HG03039 (cell line): ENCODE measurements around the gene SLC10A7.

Experiments
- ATAC-seq: cut with Tn5 transposase; IDR thresholded peaks from one replicate; pipeline ENCODE4 v1.9.1; 2021; ENCODE audit warnings: mild to moderate bottlenecking, moderate library complexity; ENCODE audit not compliant: unreplicated experiment

Gene SLC10A7

DNA sequence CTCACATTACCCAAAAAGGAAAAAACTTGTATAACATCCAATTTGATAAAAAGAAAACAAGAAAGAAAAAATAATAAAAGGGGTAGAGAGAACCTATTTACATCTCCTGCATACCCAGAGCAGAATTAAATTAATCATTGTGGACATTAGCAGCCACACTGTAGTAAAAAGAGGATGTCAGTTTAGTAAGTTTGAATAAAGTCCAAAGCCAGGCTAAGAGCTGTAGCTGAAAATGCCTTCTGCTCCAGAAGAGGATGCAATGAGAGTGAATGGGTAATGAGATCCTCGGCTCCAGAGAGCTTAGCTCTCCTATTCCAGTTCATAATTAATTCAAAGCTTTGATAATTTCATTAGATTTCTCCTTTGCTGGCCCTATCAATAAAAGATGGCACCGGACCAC, 78.2 kb downstream of the SLC10A7 start:
- no peak for ATAC-seq

DNA sequence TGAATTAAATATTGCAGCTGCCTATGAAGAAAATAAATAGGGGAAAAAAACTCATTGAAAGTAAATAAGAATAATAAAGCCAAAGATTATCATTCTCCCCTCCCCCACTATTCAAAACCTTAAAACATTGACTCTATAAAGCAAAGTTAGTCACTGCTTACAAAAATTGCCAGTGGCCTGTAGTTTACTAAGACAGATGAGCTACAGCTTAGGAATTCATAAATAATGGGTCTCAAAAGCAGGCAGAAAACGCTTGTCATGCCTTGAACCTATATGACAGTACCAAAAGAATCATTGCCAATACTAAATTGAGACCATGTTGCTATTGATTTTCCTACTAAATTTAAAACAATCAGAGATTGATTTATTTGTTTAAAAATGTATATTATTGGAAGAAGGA, 78.9 kb downstream of the SLC10A7 start:
- no peak for ATAC-seq

DNA sequence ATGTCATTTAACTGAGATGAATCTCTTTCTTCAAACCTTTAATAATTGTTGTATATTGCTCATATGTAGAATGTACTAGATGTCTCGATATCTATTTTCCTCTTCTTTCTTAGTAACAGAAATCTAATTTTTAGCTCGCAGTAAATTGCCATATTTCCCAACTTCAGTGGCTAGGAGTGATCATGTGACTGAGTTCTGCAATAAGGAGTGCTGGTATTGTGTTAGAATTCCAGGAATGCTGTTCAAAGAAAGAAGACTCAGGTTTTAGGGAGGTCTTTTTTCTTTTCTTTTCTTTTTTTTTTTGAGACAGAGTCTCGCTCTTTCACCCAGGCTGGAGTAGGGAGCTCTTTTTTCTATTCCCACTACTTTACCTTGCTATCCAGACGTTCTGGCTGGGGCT, 81.7 kb downstream of the SLC10A7 start:
- ATAC-seq: no peak

DNA sequence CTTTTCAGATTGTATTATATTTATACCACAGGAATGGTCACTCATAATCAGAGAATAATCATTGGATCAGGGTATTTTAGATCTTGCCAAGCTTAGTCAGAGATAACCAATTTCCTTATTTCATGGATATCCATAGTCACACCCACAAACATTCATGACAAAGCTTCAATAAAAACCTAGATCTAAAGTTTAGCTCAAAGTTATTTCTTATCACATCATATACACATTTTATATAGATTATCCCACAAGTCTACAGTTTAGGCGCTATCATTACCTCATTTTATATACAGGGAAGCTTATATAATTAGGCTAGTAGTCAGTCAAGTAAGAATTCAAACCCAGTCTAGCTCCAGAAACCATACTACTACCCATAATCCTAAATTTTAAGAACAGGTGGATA, 82.3 kb downstream of the SLC10A7 start:
- ATAC-seq: no peak

DNA sequence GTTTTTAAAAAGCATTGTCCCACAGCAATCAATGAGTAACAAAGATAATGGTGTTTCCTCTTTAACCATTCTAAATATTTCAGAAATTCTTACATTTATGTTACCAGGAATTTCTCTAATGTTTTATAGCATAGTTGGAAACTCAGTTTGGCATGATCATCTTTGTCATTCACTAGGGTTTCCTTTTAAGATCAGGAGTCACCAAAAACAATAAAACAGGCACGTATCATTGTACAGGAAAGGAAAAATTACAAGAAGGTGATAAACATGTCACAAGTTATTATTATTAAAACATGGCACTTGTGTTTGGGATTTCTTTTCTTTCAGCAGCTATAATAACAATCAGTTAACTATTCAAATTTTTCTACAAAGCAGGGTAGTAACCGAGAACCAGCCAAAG, 84.0 kb downstream of the SLC10A7 start:
- ATAC-seq: no peak

DNA sequence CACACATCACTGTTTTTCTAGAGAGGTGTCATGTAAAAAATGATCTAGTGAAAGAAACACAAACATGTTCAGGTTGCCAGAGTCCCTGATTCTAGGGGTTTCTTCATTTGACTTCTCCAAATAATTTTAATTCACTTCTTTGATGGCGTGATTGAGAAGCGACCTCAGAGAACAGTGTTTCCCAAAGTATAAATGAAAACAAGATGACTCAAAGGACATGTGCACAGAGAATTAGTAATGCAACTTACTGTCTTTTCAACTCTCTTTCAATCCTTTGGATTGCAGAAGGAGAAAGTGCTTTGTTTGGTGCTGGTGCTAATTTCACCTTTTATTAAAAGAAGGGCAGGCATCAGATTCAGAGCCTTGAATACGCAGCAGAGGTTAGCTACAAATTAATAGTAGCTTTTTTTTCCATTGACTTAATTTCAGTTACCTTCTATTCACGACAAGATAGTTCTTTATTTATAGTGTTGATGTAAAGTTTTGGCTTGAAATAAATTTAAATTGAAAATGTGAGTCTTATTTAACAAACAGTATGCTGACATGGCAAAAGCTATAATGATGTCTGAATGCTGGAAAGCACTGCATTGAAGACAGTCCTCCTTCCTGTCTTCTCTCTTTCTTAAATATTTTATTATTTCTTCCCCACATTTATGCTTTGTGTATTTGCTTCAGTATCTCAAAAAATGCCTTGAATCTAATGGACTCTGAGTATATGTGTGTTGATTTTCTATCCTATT, 85.1 kb downstream of the SLC10A7 start:
- ATAC-seq: no peak

DNA sequence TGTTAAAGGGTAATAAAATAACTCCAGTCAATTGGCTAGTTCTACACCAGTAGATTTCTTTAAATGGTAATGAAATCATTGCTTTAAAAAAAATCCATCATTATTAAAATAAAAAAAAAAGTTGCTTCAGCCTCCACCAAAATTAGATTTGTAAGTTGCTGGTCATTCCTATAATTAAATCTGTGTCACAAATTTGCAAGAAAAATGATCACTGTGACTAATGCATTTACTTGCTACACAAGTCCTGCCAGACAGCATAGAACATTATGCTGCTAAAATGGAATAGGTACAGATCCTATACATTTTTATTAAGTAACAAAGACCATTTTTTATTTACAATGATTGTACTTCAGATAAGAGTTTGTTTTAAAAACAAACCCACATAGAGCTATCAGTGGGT, 85.8 kb downstream of the SLC10A7 start:
- ATAC-seq: no peak

DNA sequence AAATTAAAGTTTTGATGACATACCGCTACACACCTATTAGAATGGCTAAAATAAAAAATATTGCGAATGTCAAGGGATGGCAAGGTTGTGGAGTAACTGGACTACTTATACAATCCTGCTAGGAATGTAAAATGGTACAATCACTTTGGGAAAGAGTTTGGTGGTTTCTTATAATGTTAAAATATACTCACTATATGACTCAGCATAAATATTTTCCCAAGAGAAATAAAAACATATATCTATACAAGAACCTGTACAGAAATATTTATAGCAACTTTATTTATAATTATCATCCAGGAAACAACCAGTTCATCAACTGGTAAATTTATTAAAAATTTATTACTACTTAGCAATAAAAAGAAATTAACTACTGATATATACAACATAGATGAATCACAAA, 89.7 kb downstream of the SLC10A7 start:
- ATAC-seq: no peak

DNA sequence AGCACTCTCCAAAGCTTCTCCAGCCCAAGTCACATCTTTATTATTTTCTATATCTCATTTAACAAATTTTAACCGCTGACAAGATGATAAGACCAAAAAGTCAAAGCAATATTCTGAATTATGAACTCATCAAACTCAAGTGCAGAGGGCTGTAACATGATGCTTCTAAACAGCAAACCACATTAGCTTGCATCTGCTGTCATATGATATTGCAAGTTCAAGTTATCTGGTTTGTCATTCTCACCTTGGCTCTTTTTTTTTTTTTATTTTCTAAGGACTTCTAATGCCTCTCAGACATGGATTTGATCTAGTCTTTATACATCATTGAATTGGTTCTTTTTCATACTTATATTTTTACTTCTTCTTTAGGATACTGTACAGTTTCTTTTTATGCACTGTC, 93.4 kb downstream of the SLC10A7 start:
- ATAC-seq: no peak

DNA sequence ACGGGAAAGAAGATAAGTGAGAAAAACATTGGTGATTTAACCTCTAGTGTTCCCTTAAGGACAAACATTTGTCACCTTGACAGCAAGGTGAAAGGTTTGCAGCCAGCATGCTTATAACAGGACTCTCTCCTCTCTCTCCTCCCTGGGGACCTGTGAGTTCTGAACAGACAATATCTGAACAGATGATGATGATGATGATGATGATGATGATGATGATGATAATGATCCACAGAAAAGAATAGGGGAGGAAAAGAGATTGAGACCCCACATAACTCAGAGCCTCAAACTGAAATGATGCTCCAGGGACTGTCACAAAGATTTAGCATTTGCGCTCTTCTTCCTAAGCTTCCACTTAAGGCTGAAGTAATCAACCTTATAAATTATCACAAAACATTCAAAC, 103.9 kb downstream of the SLC10A7 start:
- ATAC-seq: no peak

DNA sequence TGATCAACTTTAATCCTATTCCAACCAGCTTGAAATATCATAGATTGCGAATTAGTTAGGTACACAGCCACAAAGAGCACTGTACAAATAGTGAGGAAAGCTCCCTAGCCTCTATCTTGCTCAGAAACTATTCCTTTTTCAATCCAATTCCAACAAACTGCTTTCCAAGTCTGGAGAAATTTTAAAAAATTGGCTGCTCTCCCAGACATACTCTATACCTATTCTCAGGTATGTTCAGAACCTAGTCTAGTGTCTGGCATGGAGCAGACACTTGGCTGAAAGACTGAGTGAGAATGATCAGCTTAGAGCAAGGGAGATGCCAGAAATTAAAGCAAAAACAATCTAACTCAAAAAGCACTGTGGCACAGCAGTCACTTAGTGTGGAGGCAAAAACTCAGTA, 105.9 kb downstream of the SLC10A7 start:
- no peak for ATAC-seq

DNA sequence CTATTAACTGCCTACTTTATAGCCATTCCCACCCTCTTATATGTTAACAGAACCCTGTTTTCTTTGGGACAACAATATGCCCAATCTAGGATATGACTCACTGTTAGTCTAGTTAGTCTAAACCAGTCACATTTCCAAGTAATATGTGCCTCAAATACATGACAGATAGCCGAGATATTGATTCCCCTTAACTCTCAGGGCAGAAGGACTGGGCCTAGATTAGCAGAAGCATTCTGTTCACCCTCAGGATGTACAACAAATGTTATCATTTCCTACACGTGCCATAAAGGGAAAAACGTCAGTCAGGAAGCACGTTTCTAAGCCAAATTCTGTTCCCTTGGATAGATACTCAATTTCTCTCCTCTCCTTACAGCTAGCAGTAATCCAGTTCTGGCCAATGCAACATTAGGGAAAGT, 114.1 kb downstream of the SLC10A7 start:
- ATAC-seq: no peak

DNA sequence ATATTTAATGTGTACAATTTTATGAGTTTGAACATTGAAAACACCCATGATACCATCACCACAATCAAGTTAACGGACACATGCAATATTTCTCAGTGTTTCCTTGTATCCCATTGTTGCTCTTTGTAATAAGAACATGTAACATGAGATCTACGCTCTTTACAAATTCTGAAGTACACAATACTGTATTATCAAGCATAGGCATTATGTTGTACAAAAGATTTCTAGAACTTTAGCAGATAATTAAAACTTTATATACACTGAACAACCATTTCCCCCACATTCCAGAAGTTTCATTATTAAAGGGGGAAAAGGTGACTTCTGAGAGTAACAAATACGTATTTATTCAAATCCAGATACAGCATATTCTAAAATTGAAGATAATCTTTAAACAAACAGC, 114.5 kb downstream of the SLC10A7 start:
- ATAC-seq: no peak

DNA sequence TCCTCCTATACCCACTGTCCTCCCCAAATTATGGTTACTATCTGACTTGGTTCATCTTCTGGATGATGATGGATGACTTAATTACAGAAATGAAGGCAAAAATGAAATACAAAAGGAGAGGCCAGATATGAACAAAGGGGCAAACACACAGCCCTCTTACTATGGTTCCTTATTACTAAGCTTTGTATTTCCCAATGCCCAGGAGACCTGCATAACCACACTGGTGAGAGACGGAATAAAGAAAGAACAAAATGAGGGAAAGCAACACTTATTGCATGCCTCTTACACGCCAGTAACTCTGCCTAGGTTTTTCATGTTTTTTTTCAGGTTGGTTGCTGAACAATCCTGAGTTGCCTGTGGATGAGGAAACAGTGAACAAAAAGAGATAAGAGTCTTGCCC, 120.5 kb downstream of the SLC10A7 start:
- no peak for ATAC-seq

DNA sequence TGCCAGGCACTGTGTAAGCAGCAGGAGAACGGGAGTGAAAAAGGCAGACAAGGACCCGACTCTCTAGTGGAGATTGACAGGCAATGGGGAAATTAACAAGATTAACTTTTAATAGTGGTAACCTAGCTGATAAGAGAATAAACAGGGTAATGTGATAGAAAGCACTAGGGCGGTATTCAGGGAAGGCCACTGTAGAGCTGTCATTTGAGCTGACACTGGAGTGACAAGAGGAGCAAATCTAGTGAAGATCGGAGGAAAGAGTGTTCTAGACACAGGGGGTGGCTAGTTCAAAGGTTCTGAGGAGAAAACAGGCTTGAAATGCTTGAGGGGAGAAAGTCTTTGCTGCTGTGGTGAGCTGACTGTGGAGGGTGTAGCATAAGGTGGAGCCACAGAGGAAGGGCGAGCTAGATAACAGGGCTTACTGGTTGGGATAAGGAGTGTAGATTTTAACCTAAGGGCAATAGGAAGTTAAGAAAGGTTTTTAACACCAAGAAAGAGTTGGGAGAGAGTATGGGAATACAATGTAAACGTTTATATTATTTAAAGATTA, 122.8 kb downstream of the SLC10A7 start:
- no peak for ATAC-seq

DNA sequence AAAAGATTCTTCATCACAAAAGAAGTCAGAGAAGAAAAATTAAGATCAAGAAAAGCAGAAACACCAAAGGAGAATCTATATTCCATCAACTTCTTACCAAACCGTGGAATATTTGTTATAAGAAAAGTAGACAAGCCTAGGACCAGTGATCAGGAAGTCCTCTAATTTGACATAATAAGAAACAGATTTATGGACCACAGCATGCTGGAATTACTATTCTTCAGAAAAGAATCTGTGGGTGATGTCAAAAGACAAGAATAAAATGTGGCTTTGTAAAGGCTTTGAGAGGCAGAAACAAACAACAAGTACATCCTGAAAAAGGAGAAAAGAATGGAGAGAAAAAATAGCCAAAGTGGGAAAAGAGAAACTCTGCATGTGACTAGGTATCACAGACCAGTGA, 123.3 kb downstream of the SLC10A7 start:
- ATAC-seq: no peak

DNA sequence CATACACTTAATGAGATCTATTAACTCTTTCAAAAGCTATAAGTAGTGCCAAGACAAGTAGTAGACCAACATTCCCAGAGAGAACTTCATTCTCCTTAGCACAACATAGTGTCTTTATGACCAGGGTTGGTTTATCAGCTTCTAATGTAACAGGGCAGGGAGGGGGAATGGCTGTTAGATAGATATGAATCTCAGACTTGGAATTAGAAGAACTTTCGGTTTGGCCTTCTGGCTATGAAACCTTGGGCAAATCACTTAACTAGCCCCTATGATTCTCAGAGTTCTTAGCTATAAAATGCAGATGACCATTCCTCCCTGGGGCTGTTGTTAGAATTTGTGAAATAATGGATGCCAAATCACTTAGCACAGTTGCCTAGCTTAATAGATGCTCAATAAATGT, 132.2 kb downstream of the SLC10A7 start:
- no peak for ATAC-seq

DNA sequence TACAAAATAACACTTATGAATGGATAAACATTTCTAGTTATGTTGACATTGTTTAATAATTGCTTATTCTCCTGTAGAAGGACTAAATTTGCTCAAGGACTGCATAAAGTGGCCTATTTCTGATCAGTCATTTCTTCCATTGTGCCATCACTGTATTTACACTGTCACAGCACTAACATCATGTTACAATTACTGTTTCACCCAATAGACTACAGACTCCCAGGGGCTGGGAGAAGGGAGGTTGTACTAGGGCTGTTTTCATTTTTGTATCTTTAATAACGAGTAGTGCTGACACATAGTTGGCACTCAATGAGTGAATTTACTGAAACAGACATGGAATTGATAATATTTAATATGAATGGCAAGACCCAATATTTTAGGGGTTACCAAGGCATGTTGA, 139.5 kb downstream of the SLC10A7 start:
- ATAC-seq: no peak

DNA sequence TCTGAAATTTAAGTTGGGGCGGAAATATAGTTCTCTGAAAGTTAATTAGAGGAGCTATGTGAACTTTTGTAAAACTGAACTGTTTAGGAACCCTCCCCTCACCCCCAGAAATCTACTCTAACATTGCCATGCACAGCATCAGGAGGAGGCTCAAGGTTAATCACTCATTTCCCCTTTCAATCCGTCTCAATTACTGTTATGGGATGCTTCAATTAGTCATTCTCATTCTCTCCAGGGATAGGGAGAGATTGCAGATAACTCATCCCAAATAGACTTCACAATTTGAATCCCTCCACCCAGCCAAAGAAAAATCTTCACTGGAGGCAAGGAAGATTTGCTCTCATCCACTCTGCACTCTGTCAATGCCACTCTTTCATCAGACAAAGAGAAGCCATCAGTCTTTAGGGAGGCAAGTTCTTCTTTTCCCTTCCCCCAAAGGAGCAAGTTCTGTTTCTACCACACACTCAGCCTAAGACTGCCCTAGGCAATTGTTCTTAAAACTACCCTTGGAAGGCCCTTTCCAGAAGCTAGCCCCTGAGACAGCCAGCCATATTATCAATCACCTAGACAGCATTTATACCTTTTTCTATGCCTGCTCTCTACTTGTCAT, 140.4 kb downstream of the SLC10A7 start:
- ATAC-seq: no peak

DNA sequence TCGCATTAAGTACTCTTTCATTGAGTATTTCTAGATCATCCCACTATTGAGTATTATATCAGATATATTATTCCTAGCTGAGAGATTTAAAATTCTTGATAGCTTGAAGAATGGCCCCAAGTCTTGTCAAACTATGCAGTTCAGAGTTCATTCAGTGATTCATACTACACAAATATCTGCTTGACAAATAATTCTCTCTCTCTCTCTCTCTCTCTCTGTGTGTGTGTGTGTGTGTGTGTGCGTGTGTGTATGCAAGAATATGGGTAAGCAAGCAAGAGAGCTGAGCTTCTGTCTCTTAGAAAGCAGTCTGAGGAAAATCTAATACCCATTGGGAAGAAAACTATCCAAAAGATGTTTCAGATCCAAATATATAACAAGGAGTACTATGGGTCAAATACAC, 142.0 kb downstream of the SLC10A7 start:
- ATAC-seq: no peak

DNA sequence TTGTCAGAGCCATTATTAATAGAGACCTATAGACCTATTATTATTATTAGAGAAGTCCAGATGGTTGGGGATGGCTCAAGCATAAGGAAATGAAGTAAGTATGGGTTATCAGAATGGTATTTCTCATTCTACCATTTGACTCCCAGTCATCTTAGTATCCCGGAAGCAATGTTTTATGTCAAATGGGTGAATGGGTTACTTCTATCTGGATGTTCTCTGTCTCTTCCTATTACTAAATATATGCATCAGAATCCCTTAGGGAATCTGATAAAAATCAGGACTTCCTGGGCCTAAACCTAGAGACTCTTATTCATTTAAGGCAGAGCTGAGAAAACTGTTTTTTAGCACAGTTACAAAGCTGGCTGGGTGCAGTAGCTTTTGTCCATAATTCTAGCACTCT, 149.9 kb downstream of the SLC10A7 start:
- no peak for ATAC-seq

DNA sequence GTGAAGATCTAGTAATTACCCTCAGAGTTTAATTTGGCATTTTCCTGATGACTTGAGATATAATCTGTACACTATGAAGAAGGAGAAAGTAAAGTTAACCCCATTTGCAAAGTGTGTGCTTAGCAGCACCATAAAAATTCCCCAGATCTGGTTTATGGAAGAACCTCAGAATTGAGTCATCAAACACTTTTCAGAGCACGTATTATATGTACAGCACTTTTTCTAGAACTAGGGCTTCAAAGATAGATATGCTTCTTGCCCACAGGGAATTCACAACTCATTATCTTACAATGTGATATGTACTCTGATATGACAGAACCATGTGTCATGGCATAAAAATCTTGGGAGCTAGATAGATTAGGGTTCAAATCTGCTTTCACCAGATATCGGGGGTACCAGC, 150.9 kb downstream of the SLC10A7 start:
- no peak for ATAC-seq

DNA sequence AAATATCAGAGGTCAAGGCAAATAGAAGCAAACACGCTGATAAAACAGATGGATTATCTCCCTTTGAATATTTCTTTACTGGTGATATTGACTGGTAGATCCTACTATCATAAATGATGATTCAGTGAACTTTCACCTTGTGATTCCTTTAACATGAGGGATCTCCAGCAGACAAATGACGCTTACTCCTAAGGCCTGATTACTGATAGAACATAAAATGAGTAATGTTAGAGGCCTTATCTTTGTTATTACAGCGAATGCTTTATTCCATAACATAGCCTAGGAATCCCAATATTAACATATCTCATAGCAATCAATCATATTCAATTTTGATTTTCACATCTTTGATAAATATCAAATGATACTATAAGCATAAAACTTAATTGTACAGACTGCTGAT, 152.3 kb downstream of the SLC10A7 start:
- ATAC-seq: no peak
